GM12878 (cell line): ENCODE data around the gene KRT78. TPM values are rescaled to one million over a fixed set of nuclear protein-coding genes. Genes with fewer than 3 reads are reported as not detected.

Experiments used
- ATAC-seq: fragments of 200-7000 bp; cut with Tn5 transposase; 3 replicates; pipeline ENCODE4 v1.9.1; 2020; ENCODE audit warnings: mild to moderate bottlenecking, moderate library complexity
- BruUV-seq: library from RNA; stranded (reverse); fragments of 400-500 nt; replicated peaks from 2 replicates; lab custom pipeline; 2021; lab: Mats Ljungman, UMichigan
- CTCF ChIA-PET: fragments of 300-600 bp; sonication (Branson Sonifier 250); formaldehyde crosslinking; extraction: SDS; loops from one replicate; lab custom pipeline; 2021; ENCODE audit warnings: inconsistent platforms; lab: Yijun Ruan, JAX
- POLR2A ChIA-PET: fragments of 350-600 bp; formaldehyde crosslinking; extraction: SDS; loops from one replicate; lab custom pipeline; 2021; ENCODE audit warnings: inconsistent platforms; lab: Charles Lee
- RAD21 ChIA-PET: fragments of 300-600 bp; sonication (Branson Sonifier 250); formaldehyde crosslinking; loops from one replicate; lab custom pipeline; 2023; ENCODE audit warnings: antibody characterized with exemption; ENCODE audit not compliant: unreplicated experiment; lab: Charles Lee
- SMC1A ChIA-PET: fragments of 300-600 bp; sonication (Branson Sonifier 250); formaldehyde crosslinking; loops from one replicate; lab custom pipeline; 2023; ENCODE audit not compliant: unreplicated experiment, uncharacterized antibody; lab: Charles Lee
- DNase-seq: peaks from one replicate; pipeline ENCODE4 v3.0.0-alpha.2; 2011; ENCODE audit warnings: low read depth, low spot score
- FAIRE-seq: peaks from 3 replicates; lab custom pipeline; 2011; peaks lifted over from hg19 to GRCh38; lab: Jason Lieb, UNC
- H2AFZ ChIP-seq: 2 replicates; pipeline ENCODE4 v1.6.0; 2011; ENCODE audit warnings: low read depth, low read length, control low read depth; ENCODE audit not compliant: control insufficient read depth
- H3K27ac ChIP-seq: 2 replicates; pipeline ENCODE4 v1.5.1; 2011; ENCODE audit warnings: control low read depth; ENCODE audit not compliant: control insufficient read depth, insufficient read depth
- H3K27me3 ChIP-seq, 2 experiments: replicated peaks in 1 of 2; 2 replicates each; pipeline versions ENCODE4 v1.6.0 to v1.6.1; 2011; ENCODE audit warnings: low read length in 1 of 2; ENCODE audit not compliant: control insufficient read depth in 2 of 2, insufficient read depth in 2 of 2
- H3K36me3 ChIP-seq, 2 experiments: 2 replicates each; pipeline ENCODE4 v1.5.1; 2011; ENCODE audit warnings: low read length in 1 of 2; ENCODE audit not compliant: control insufficient read depth in 2 of 2, insufficient read depth in 2 of 2
- H3K4me1 ChIP-seq: 2 replicates; pipeline ENCODE4 v1.6.1; 2011; ENCODE audit warnings: mild to moderate bottlenecking, low read length, moderate library complexity, mixed read lengths; ENCODE audit not compliant: control insufficient read depth, insufficient read depth
- H3K4me2 ChIP-seq: 2 replicates; pipeline ENCODE4 v1.6.0; 2011; ENCODE audit warnings: control low read depth; ENCODE audit not compliant: control insufficient read depth, insufficient read depth
- H3K4me3 ChIP-seq: fragments of 200-600 bp; sonication (generic); 2 replicates; pipeline ENCODE4 v1.5.1; 2016
- H3K79me2 ChIP-seq: 2 replicates; pipeline ENCODE4 v1.6.0; 2011; ENCODE audit warnings: low read length; ENCODE audit not compliant: control insufficient read depth, insufficient read depth
- H3K9ac ChIP-seq: 2 replicates; pipeline ENCODE4 v1.8.0; 2011; ENCODE audit warnings: low read length, control low read depth, mixed read lengths; ENCODE audit not compliant: control insufficient read depth, insufficient read depth
- H3K9me3 ChIP-seq: replicated peaks from 3 replicates; pipeline ENCODE4 v1.5.1; 2011; ENCODE audit warnings: mild to moderate bottlenecking, low read length; ENCODE audit not compliant: control insufficient read depth, insufficient read depth
- H4K20me1 ChIP-seq: 2 replicates; pipeline ENCODE4 v1.6.0; 2011; ENCODE audit not compliant: control insufficient read depth, insufficient read depth
- CREB1 ChIP-seq: IDR thresholded peaks from 2 replicates; pipeline ENCODE4 v1.6.1; 2012; ENCODE audit warnings: low read depth, mild to moderate bottlenecking, inconsistent platforms
- CREM ChIP-seq: IDR thresholded peaks from 2 replicates; pipeline ENCODE4 v1.6.1; 2014; ENCODE audit warnings: antibody characterized with exemption, low read depth
- ESRRA ChIP-seq: IDR thresholded peaks from 2 replicates; pipeline ENCODE4 v1.6.1; 2012; ENCODE audit warnings: mild to moderate bottlenecking, low read length, improper control_type of control experiment
- ZBTB11 ChIP-seq: fragments of 450-650 bp; formaldehyde crosslinking; IDR thresholded peaks from 2 replicates; pipeline ENCODE4 v1.5.0; 2022; ENCODE audit warnings: mild to moderate bottlenecking, missing genetic modification characterization
- ZNF687 ChIP-seq: fragments of 450-650 bp; IDR thresholded peaks from 2 replicates; pipeline ENCODE4 v1.6.1; 2017; ENCODE audit warnings: mild to moderate bottlenecking, moderate library complexity
- WGBS: methylation state at CpG from one replicate; pipeline ENCODE4 v1.1.6; 2016; ENCODE audit warnings: low lambda C conversion rate; ENCODE audit not compliant: insufficient replicate concordance, insufficient coverage; ENCODE audit errors: missing lambda C conversion rate; 5-methylcytosine and 5-hydroxymethylcytosine counted together
- in situ Hi-C: fragments of 300-500 bp; cut with MboI; formaldehyde crosslinking; loops from 9 replicates; pipeline ENCODE4 v1.14.3; 2018; ENCODE audit warnings: mixed read lengths
- intact Hi-C: fragments of 100-400 bp; cut with micrococcal nuclease; formaldehyde crosslinking; loops from one replicate; pipeline ENCODE4 v1.14.2; 2022; ENCODE audit not compliant: unreplicated experiment
- polyA plus RNA-seq, 11 experiments: library from polyadenylated mRNA; depleted of rRNA in 4 of 11; unstranded in 6 of 11; stranded (reverse) in 5 of 11; fragments of >200 nt; fragmentation: Nextera tagmentation in 4 of 11; fragmentation: Illumina TruSeq in 1 of 11; extraction: Ambion mirVana in 4 of 11; extraction: Trizol in 1 of 11; gene quantifications; 1 replicate in 1 of 11; 2 replicates in 10 of 11; pipeline versions ENCODE4 v1.2.1 to v1.2.3, GENCODE V29; 2011 to 2016; ENCODE audit warnings: inconsistent platforms in 2 of 11, missing spikeins in 2 of 11, low read depth in 1 of 11
- total RNA-seq, 4 experiments: library from RNA; depleted of rRNA in 3 of 4; stranded (reverse); fragments of >200 nt in 3 of 4; fragmentation: Illumina TruSeq in 1 of 4; extraction: Trizol in 1 of 4; gene quantifications; 2 replicates each; pipeline versions ENCODE4 v1.2.1 to v1.2.3, GENCODE V29; 2013 to 2021

KRT78 gene
- total and polyA plus RNA-seq, 10 of the 15 experiments (the other 5 are each of a cell fraction or from before 2014, with no cell fraction given), result 0.07 TPM; not detected in 9

GRCh38 chr12:52801773-52802172 is 47.0 kb downstream of the KRT78 start:
- Histone ChIP-seq H3K27ac (no peak overlapping the region), H3K9me3 (no peaks in the 10 kb centered on the region), H3K79me2 (no peaks in the 10 kb centered on the region), H3K4me1 (no peaks in the 10 kb centered on the region), H3K27me3 (peaks cover 0 to 2% of the 10 kb centered on the region in 2 experiments; a peak in 1 of 4 replicates), H4K20me1 (no peaks in the 10 kb centered on the region), H2AFZ (no peak overlapping the region), H3K4me3 (no peak overlapping the region), H3K9ac (no peak overlapping the region), H3K36me3 (no peaks in the 10 kb centered on the region), H3K4me2 (no peak overlapping the region)
- in situ Hi-C loops, result no loop called here
- ChIA-PET SMC1A (no interaction called here), POLR2A (no interaction called here), CTCF (no interaction called here), RAD21 (no interaction called here)
- ATAC-seq (no peak), DNase-seq (no peak), FAIRE-seq (no peak)
- BruUV-seq, result no TSS peak
- no peak for TF ChIP-seq CREM
- TF ChIP-seq ESRRA, result no peak
- no peak for TF ChIP-seq ZBTB11 (CRISPR knock-in tag)
- TF ChIP-seq ZNF687, result no peak
- TF ChIP-seq CREB1, result no peak
- intact Hi-C loops, result no loop called here
- WGBS, result 8% methylated on average over 3 of the region's 3 CpGs
